IMR-90 (cell line): Measurements from ENCODE around the gene PLSCR5. TPM values are rescaled to one million over a fixed set of nuclear protein-coding genes. Genes with fewer than 3 reads are reported as not detected.

Experiments used
- ATAC-seq: fragments of 200-7000 bp; cut with Tn5 transposase; 2 replicates; pipeline ENCODE4 v1.9.1; 2020; ENCODE audit warnings: low read depth, mild to moderate bottlenecking, moderate library complexity
- BruUV-seq: library from RNA; stranded (reverse); fragments of 400-500 nt; replicated peaks from 2 replicates; lab custom pipeline; 2021; lab: Mats Ljungman, UMichigan
- CTCF ChIA-PET: fragments of 300-600 bp; formaldehyde crosslinking; extraction: SDS; loops from one replicate; lab custom pipeline; 2021; ENCODE audit warnings: antibody characterized with exemption; lab: Yijun Ruan, JAX
- POLR2A ChIA-PET: fragments of 300-600 bp; sonication (Branson Sonifier 250); formaldehyde crosslinking; loops from one replicate; lab custom pipeline; 2022; ENCODE audit warnings: antibody characterized with exemption; ENCODE audit not compliant: unreplicated experiment; lab: Charles Lee
- DNase-seq: peaks from one replicate; pipeline ENCODE4 v3.0.0; 2013
- H2AFZ ChIP-seq: replicated peaks from 2 replicates; pipeline ENCODE3; 2013; ENCODE audit warnings: low read length, mild to moderate bottlenecking; ENCODE audit not compliant: poor library complexity
- H2AK5ac ChIP-seq: 2 replicates; pipeline ENCODE4 v1.6.1; 2013; ENCODE audit warnings: low read depth, low read length, inconsistent platforms
- H2AK9ac ChIP-seq: replicated peaks from 2 replicates; pipeline ENCODE3; 2013; ENCODE audit warnings: mild to moderate bottlenecking, low read depth, low read length, moderate library complexity; ENCODE audit not compliant: poor library complexity
- H2BK120ac ChIP-seq: 2 replicates; pipeline ENCODE4 v1.6.1; 2013; ENCODE audit warnings: low read depth, low read length, inconsistent platforms
- H2BK15ac ChIP-seq: 3 replicates; pipeline ENCODE4 v1.6.1; 2013; ENCODE audit warnings: low read depth, low read length, inconsistent platforms
- H2BK20ac ChIP-seq: 2 replicates; pipeline ENCODE4 v1.6.1; 2013; ENCODE audit warnings: low read depth, mild to moderate bottlenecking, inconsistent platforms, low read length, moderate library complexity
- H2BK5ac ChIP-seq: 2 replicates; pipeline ENCODE4 v1.6.1; 2013; ENCODE audit warnings: mild to moderate bottlenecking, low read depth, low read length, inconsistent platforms; ENCODE audit not compliant: poor library complexity, severe bottlenecking
- H3K14ac ChIP-seq: replicated peaks from 2 replicates; pipeline ENCODE4 v1.6.1; 2013; ENCODE audit warnings: low read depth, low read length, inconsistent platforms
- H3K18ac ChIP-seq: 2 replicates; pipeline ENCODE4 v1.6.1; 2013; ENCODE audit warnings: low read depth, low read length, control low read depth
- H3K23ac ChIP-seq: 2 replicates; pipeline ENCODE4 v1.6.1; 2013; ENCODE audit warnings: low read depth, low read length, inconsistent platforms
- H3K27ac ChIP-seq: 2 replicates; pipeline ENCODE4 v1.5.1; 2013; ENCODE audit warnings: mild to moderate bottlenecking, control low read depth, low read length; ENCODE audit not compliant: insufficient read depth
- H3K27me3 ChIP-seq: 2 replicates; pipeline ENCODE4 v1.6.1; 2013; ENCODE audit warnings: low read length; ENCODE audit not compliant: control insufficient read depth, insufficient read depth
- H3K36me3 ChIP-seq: 2 replicates; pipeline ENCODE4 v1.6.1; 2013; ENCODE audit warnings: low read length, mixed read lengths; ENCODE audit not compliant: control insufficient read depth, insufficient read depth
- H3K4ac ChIP-seq: 2 replicates; pipeline ENCODE4 v1.6.1; 2013; ENCODE audit warnings: low read depth, low read length, inconsistent platforms
- H3K4me1 ChIP-seq: 2 replicates; pipeline ENCODE4 v1.6.1; 2013; ENCODE audit warnings: low read length, mixed read lengths; ENCODE audit not compliant: control insufficient read depth, insufficient read depth
- H3K4me2 ChIP-seq: 2 replicates; pipeline ENCODE4 v1.6.1; 2013; ENCODE audit warnings: low read depth, mild to moderate bottlenecking, control low read depth, low read length, moderate library complexity
- H3K4me3 ChIP-seq: 2 replicates; pipeline ENCODE4 v1.5.1; 2013; ENCODE audit warnings: low read depth, mild to moderate bottlenecking, control low read depth, low read length, moderate library complexity; ENCODE audit not compliant: insufficient read depth
- H3K56ac ChIP-seq: 2 replicates; pipeline ENCODE4 v1.6.1; 2013; ENCODE audit warnings: low read length, inconsistent platforms; ENCODE audit not compliant: insufficient read depth; ENCODE audit errors: extremely low read depth
- H3K79me1 ChIP-seq, 2 experiments: 2 replicates each; pipeline ENCODE4 v1.6.1; 2013; ENCODE audit warnings: low read length in 2 of 2, inconsistent platforms in 1 of 2, low read depth in 1 of 2
- H3K9ac ChIP-seq: 2 replicates; pipeline ENCODE4 v1.6.1; 2013; ENCODE audit warnings: low read depth, low read length, control low read depth
- H3K9me1 ChIP-seq: 2 replicates; pipeline ENCODE4 v1.6.1; 2013; ENCODE audit warnings: low read length, inconsistent platforms; ENCODE audit not compliant: insufficient read depth
- H3K9me3 ChIP-seq: 2 replicates; pipeline ENCODE4 v1.6.1; 2013; ENCODE audit warnings: low read length; ENCODE audit not compliant: control insufficient read depth, insufficient read depth
- H4K20me1 ChIP-seq: 2 replicates; pipeline ENCODE4 v1.6.1; 2013; ENCODE audit warnings: low read length, inconsistent platforms; ENCODE audit not compliant: insufficient read depth
- H4K5ac ChIP-seq: 2 replicates; pipeline ENCODE4 v1.6.1; 2013; ENCODE audit warnings: mild to moderate bottlenecking, low read depth, low read length, control low read depth
- H4K8ac ChIP-seq, 2 experiments: 2 replicates each; pipeline ENCODE4 v1.6.1; 2013; ENCODE audit warnings: low read depth in 2 of 2, low read length in 2 of 2, control low read depth in 1 of 2, inconsistent platforms in 1 of 2
- H4K91ac ChIP-seq: 2 replicates; pipeline ENCODE4 v1.6.1; 2013; ENCODE audit warnings: low read depth, low read length, inconsistent platforms; ENCODE audit not compliant: insufficient read depth
- BHLHE40 ChIP-seq: fragments of 150-350 bp; IDR thresholded peaks from 2 replicates; pipeline ENCODE4 v1.6.1; 2016; ENCODE audit warnings: mild to moderate bottlenecking, low read depth, low read length
- CEBPB ChIP-seq: IDR thresholded peaks from 2 replicates; pipeline ENCODE4 v1.6.1; 2012; ENCODE audit warnings: low read depth, low read length, improper control_type of control experiment
- CHD1 ChIP-seq: IDR thresholded peaks from 2 replicates; pipeline ENCODE4 v1.6.1; 2012; ENCODE audit warnings: low read depth, low read length, improper control_type of control experiment
- CTCF ChIP-seq: conservative IDR thresholded peaks from 2 replicates; pipeline ENCODE4 v1.5.1; 2012; ENCODE audit warnings: mild to moderate bottlenecking, low read depth, low read length, improper control_type of control experiment
- ELK1 ChIP-seq: fragments of 150-350 bp; IDR thresholded peaks from 2 replicates; pipeline ENCODE4 v1.6.1; 2016; ENCODE audit warnings: low read depth, mild to moderate bottlenecking, low read length, moderate library complexity, borderline replicate concordance
- FOS ChIP-seq: fragments of 150-350 bp; IDR thresholded peaks from 2 replicates; pipeline ENCODE4 v1.6.1; 2016; ENCODE audit warnings: low read depth, low read length
- MAFK ChIP-seq: IDR thresholded peaks from 2 replicates; pipeline ENCODE4 v1.6.1; 2012; ENCODE audit warnings: low read depth, low read length, improper control_type of control experiment
- MAZ ChIP-seq: IDR thresholded peaks from 2 replicates; pipeline ENCODE4 v1.6.1; 2012; ENCODE audit warnings: low read depth, mild to moderate bottlenecking, low read length, improper control_type of control experiment, moderate library complexity, borderline replicate concordance
- MXI1 ChIP-seq: IDR thresholded peaks from 2 replicates; pipeline ENCODE4 v1.6.1; 2012; ENCODE audit warnings: low read depth, mild to moderate bottlenecking, low read length, moderate library complexity, borderline replicate concordance
- NFE2L2 ChIP-seq: fragments of 150-350 bp; IDR thresholded peaks from 2 replicates; pipeline ENCODE4 v1.6.1; 2016; ENCODE audit warnings: low read depth, mild to moderate bottlenecking, low read length
- POLR2A ChIP-seq: IDR thresholded peaks from 2 replicates; pipeline ENCODE4 v1.6.1; 2012; ENCODE audit warnings: mild to moderate bottlenecking, low read depth, low read length
- RAD21 ChIP-seq: IDR thresholded peaks from 2 replicates; pipeline ENCODE4 v1.6.1; 2012; ENCODE audit warnings: low read length, improper control_type of control experiment
- RCOR1 ChIP-seq: IDR thresholded peaks from 2 replicates; pipeline ENCODE4 v1.6.1; 2012; ENCODE audit warnings: mild to moderate bottlenecking, low read length, improper control_type of control experiment; ENCODE audit not compliant: insufficient replicate concordance
- RFX5 ChIP-seq: IDR thresholded peaks from 2 replicates; pipeline ENCODE4 v1.8.0; 2012; ENCODE audit warnings: low read depth, mild to moderate bottlenecking, low read length, moderate library complexity
- SMC3 ChIP-seq: fragments of 150-350 bp; IDR thresholded peaks from 2 replicates; pipeline ENCODE4 v1.6.1; 2016; ENCODE audit warnings: low read depth, mild to moderate bottlenecking, antibody characterized with exemption, low read length, moderate library complexity
- USF2 ChIP-seq: fragments of 150-350 bp; IDR thresholded peaks from 2 replicates; pipeline ENCODE4 v1.6.1; 2017; ENCODE audit warnings: mild to moderate bottlenecking, antibody characterized with exemption, low read length, low read depth
- WGBS, 2 experiments: methylation state at CpG; one replicate each; pipeline versions ENCODE4 v1.1.5 to v1.1.7; 2013; ENCODE audit warnings: missing lambda C conversion rate in 2 of 2; ENCODE audit not compliant: insufficient read length in 1 of 2; ENCODE audit errors: extremely low coverage in 2 of 2; 5-methylcytosine and 5-hydroxymethylcytosine counted together
- dilution Hi-C: fragments of 300-500 bp; cut with HindIII; formaldehyde crosslinking; loops from one replicate; pipeline ENCODE4 v1.14.3; 2018; ENCODE audit warnings: low sequenced_read_pairs; ENCODE audit not compliant: unreplicated experiment
- in situ Hi-C: fragments of 300-500 bp; cut with MboI; formaldehyde crosslinking; loops from 3 replicates; pipeline ENCODE4 v1.14.3; 2019; ENCODE audit warnings: low sequenced_read_pairs, inconsistent platforms, mixed read lengths
- intact Hi-C: fragments of 100-400 bp; cut with micrococcal nuclease; formaldehyde crosslinking; loops from 2 replicates; pipeline ENCODE4 v1.10.0; 2022
- polyA plus RNA-seq, 3 experiments: library from polyadenylated mRNA; depleted of rRNA; stranded (reverse); fragments of >200 nt; gene quantifications; 2 replicates each; pipeline ENCODE4 v1.2.3, GENCODE V29; 2012; ENCODE audit warnings: low replicate concordance in 1 of 3
- total RNA-seq: library from RNA; depleted of rRNA; stranded (reverse); fragments of >200 nt; gene quantifications from 2 replicates; pipeline ENCODE4 v1.2.3, GENCODE V29; 2012

Gene PLSCR5
- total and polyA plus RNA-seq, 2 of the 4 experiments (the other 2 are of a cell fraction) = not detected

GRCh38 chr3:146560678-146561077 is 44.5 kb downstream of the PLSCR5 start:
- no peak for ATAC-seq
- H2BK20ac ChIP-seq = no peak overlapping the region
- H4K5ac ChIP-seq = no peak overlapping the region
- no peak overlapping the region for H2BK120ac ChIP-seq
- H3K4me2 ChIP-seq = no peak overlapping the region
- H3K36me3 ChIP-seq = no peaks in the 10 kb centered on the region; the same call in 1 of the 2 replicates
- no peaks in the 10 kb centered on the region; the same call in 1 of the 2 replicates for H3K27me3 ChIP-seq
- H4K20me1 ChIP-seq = no peaks in the 10 kb centered on the region
- no peak overlapping the region for H4K91ac ChIP-seq
- no peak overlapping the region for H2AFZ ChIP-seq
- no peak for TF ChIP-seq RAD21
- TF ChIP-seq MAZ = no peak
- no peak for TF ChIP-seq NFE2L2
- TF ChIP-seq MAFK = no peak
- TF ChIP-seq CEBPB = no peak
- no peak for TF ChIP-seq CTCF
- no peak for TF ChIP-seq FOS
- no peak for TF ChIP-seq USF2
- TF ChIP-seq ELK1 = no peak
- TF ChIP-seq RCOR1 = no peak
- TF ChIP-seq MXI1 = no peak
- TF ChIP-seq BHLHE40 = no peak
- no peak for TF ChIP-seq CHD1
- no peak for TF ChIP-seq POLR2A
- no peak for TF ChIP-seq RFX5
- TF ChIP-seq SMC3 = no peak
- H2AK9ac ChIP-seq = no peak overlapping the region
- WGBS, 2 experiments = no CpG with 5 or more reads among the region's 2 CpGs
- H3K4me1 ChIP-seq = no peaks in the 10 kb centered on the region
- H3K9me1 ChIP-seq = no peaks in the 10 kb centered on the region
- H2AK5ac ChIP-seq = no peak overlapping the region
- H3K56ac ChIP-seq = no peak overlapping the region
- H3K14ac ChIP-seq = no peak overlapping the region
- no peak overlapping the region for H2BK5ac ChIP-seq
- H3K4me3 ChIP-seq = no peak overlapping the region
- no peaks in the 10 kb centered on the region for H3K9me3 ChIP-seq
- H2BK15ac ChIP-seq = no peak overlapping the region
- CTCF ChIA-PET = no interaction called here
- H3K18ac ChIP-seq = no peak overlapping the region
- no peak for DNase-seq
- in situ Hi-C loops (no loop called here), intact Hi-C loops (no loop called here), dilution Hi-C loops (no loop called here)
- BruUV-seq = no TSS peak
- H3K4ac ChIP-seq = no peak overlapping the region
- H3K79me1 ChIP-seq = no peaks in the 10 kb centered on the region
- H3K23ac ChIP-seq = no peak overlapping the region
- POLR2A ChIA-PET = no interaction called here
- no peak overlapping the region for H3K27ac ChIP-seq
- H3K9ac ChIP-seq = no peak overlapping the region
- H4K8ac ChIP-seq = no peak overlapping the region
